ENCODE measurements around the gene UTP15. TPM values are rescaled to one million over a fixed set of nuclear protein-coding genes. Genes with fewer than 3 reads are reported as not detected.

The UTP15 gene
- total and polyA plus RNA-seq, 7 donors, result 7.9 to 21.2 (median 12.4) TPM

GRCh38 chr5:73544429-73545402 is 20.8 kb upstream of the UTP15 start:
- WGBS, 3 donors, result 66 to 71% (median 70%) methylated on average over 9 of the region's 9 CpGs
- Histone ChIP-seq H3K9me3 (no peaks in the 10 kb centered on the region), H3K36me3 (ENCODE audit: insufficient read depth in 1 of 2, low read depth in 1 of 2) (no peaks in the 10 kb centered on the region), H3K27me3 (ENCODE audit: insufficient read depth in 3 of 3, low read length in 2 of 3) (no peaks in the 10 kb centered on the region), H3K27ac (no peak overlapping the region), H3K4me3 (no peak overlapping the region), H3K4me1 (no peaks in the 10 kb centered on the region)
- ATAC-seq, result no peak
- intact Hi-C loops (cut with DNase I), result no loop called here
- TF ChIP-seq, protein P1, sequence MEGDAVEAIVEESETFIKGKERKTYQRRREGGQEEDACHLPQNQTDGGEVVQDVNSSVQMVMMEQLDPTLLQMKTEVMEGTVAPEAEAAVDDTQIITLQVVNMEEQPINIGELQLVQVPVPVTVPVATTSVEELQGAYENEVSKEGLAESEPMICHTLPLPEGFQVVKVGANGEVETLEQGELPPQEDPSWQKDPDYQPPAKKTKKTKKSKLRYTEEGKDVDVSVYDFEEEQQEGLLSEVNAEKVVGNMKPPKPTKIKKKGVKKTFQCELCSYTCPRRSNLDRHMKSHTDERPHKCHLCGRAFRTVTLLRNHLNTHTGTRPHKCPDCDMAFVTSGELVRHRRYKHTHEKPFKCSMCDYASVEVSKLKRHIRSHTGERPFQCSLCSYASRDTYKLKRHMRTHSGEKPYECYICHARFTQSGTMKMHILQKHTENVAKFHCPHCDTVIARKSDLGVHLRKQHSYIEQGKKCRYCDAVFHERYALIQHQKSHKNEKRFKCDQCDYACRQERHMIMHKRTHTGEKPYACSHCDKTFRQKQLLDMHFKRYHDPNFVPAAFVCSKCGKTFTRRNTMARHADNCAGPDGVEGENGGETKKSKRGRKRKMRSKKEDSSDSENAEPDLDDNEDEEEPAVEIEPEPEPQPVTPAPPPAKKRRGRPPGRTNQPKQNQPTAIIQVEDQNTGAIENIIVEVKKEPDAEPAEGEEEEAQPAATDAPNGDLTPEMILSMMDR (IDR thresholded peaks at IDR 0.05), result no peak
- DNase-seq, result no peak

GRCh38 chr5:73545403-73545779 is 20.2 kb upstream of the UTP15 start:
- peaks cover 0 to under 1% of the 10 kb centered on the region in 2 donors for H3K36me3 ChIP-seq (ENCODE audit: insufficient read depth in 1 of 2, low read depth in 1 of 2)
- H3K27me3 ChIP-seq (ENCODE audit: insufficient read depth in 3 of 3, low read length in 2 of 3), result no peaks in the 10 kb centered on the region
- no peak overlapping the region for H3K27ac ChIP-seq
- no peak for DNase-seq
- no peaks in the 10 kb centered on the region for H3K4me1 ChIP-seq
- 39 to 57% (median 50%) methylated on average over 1 of the region's 1 CpG for WGBS, 3 donors
- no peak for ATAC-seq
- intact Hi-C loops (cut with DNase I), result no loop called here
- no peaks in the 10 kb centered on the region for H3K9me3 ChIP-seq
- no peak overlapping the region for H3K4me3 ChIP-seq
- TF ChIP-seq, protein P1 (IDR thresholded peaks at IDR 0.05), result no peak

GRCh38 chr5:73550016-73550415 is 15.5 kb upstream of the UTP15 start:
- no peak for ATAC-seq
- no peak overlapping the region for H3K4me3 ChIP-seq
- no peak overlapping the region for H3K27ac ChIP-seq
- no peaks in the 10 kb centered on the region for H3K27me3 ChIP-seq (ENCODE audit: insufficient read depth in 3 of 3, low read length in 2 of 3)
- H3K4me1 ChIP-seq, result no peaks in the 10 kb centered on the region
- 76 to 89% (median 78%) methylated on average over 1 of the region's 1 CpG for WGBS, 3 donors
- TF ChIP-seq, protein P1 (IDR thresholded peaks at IDR 0.05), result no peak
- H3K9me3 ChIP-seq, result no peaks in the 10 kb centered on the region
- intact Hi-C loops (cut with DNase I), result no loop called here
- peaks cover 0 to 42% of the 10 kb centered on the region in 2 donors for H3K36me3 ChIP-seq (ENCODE audit: insufficient read depth in 1 of 2, low read depth in 1 of 2)
- DNase-seq, result no peak

DNA sequence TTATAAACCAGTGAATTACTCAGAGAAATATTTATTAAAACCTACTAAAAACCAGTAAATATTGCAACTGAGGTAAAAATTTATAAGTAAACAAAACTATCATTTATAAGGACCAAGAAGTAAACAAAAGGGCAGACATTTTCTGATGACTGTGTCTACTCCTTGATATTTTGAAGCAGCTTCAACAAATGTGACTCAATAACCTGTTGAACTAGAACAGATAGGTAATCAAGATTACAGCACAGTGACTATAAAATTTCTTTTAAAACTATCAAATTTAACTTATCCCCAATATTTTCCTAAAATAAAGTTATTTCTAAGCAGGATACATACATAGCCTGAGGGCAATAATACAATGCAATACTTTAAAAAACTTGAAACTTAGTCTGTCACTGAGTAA is 12.9 kb upstream of the UTP15 start:
- no peaks in the 10 kb centered on the region for H3K27me3 ChIP-seq (ENCODE audit: insufficient read depth in 3 of 3, low read length in 2 of 3)
- TF ChIP-seq, protein P1 (IDR thresholded peaks at IDR 0.05), result no peak
- H3K9me3 ChIP-seq, result no peaks in the 10 kb centered on the region
- DNase-seq (no peak), ATAC-seq (no peak)
- intact Hi-C loops (cut with DNase I), result no loop called here
- no peaks in the 10 kb centered on the region for H3K4me1 ChIP-seq
- H3K36me3 ChIP-seq (ENCODE audit: insufficient read depth in 1 of 2, low read depth in 1 of 2), result peaks cover 0 to 68% of the 10 kb centered on the region in 2 donors
- no peak overlapping the region for H3K27ac ChIP-seq
- H3K4me3 ChIP-seq, result no peak overlapping the region

All from psoas muscle (tissue), 8 donors.